ENCODE data around the gene TMEM94.
"Not testable (repeated sequence)": the region's sequence is repeated elsewhere in the genome, so short reads cannot be mapped to it uniquely, and the experiment has no call there.

- not testable (repeated sequence) for TF ChIP-seq CTCF, POLR2A (IDR thresholded peaks at IDR 0.05)
These were observed 21.0 kb downstream of the TMEM94 start for GRCh38 chr17:75477490-75477862.
